ENCODE data around the gene MKNK1.

MKNK1 gene

GRCh38 chr1:46606255-46606965 lies 2.3 kb upstream of the MKNK1 start:
- H3K4me2 ChIP-seq (ENCODE audit: low read length): no peak overlapping the region
- H4K20me1 ChIP-seq (ENCODE audit: control insufficient read depth, insufficient read depth, low read depth, low read length): no peaks in the 10 kb centered on the region
- peaks cover 6% of the 10 kb centered on the region for H3K79me2 ChIP-seq (ENCODE audit: control insufficient read depth, low read length)
- no peaks in the 10 kb centered on the region for H3K27me3 ChIP-seq (ENCODE audit: control insufficient read depth, low read length)
- peaks cover 17% of the 10 kb centered on the region for H3K4me1 ChIP-seq (ENCODE audit: control insufficient read depth, low read length)
- no peak overlapping the region for H3K27ac ChIP-seq (ENCODE audit: low read depth, low read length)
- H3K4me3 ChIP-seq (ENCODE audit: low read length): no peak overlapping the region
- no peaks in the 10 kb centered on the region for H3K9me2 ChIP-seq (replicated peaks; ENCODE audit: control insufficient read depth, low read length)
- H3K9me3 ChIP-seq (ENCODE audit: control insufficient read depth, insufficient read depth, low read length): no peaks in the 10 kb centered on the region
- TF ChIP-seq EZH2phosphoT487 (IDR thresholded peaks at IDR 0.05; ENCODE audit: borderline replicate concordance, low read length): no peak
- TF ChIP-seq, protein P1, sequence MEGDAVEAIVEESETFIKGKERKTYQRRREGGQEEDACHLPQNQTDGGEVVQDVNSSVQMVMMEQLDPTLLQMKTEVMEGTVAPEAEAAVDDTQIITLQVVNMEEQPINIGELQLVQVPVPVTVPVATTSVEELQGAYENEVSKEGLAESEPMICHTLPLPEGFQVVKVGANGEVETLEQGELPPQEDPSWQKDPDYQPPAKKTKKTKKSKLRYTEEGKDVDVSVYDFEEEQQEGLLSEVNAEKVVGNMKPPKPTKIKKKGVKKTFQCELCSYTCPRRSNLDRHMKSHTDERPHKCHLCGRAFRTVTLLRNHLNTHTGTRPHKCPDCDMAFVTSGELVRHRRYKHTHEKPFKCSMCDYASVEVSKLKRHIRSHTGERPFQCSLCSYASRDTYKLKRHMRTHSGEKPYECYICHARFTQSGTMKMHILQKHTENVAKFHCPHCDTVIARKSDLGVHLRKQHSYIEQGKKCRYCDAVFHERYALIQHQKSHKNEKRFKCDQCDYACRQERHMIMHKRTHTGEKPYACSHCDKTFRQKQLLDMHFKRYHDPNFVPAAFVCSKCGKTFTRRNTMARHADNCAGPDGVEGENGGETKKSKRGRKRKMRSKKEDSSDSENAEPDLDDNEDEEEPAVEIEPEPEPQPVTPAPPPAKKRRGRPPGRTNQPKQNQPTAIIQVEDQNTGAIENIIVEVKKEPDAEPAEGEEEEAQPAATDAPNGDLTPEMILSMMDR (IDR thresholded peaks at IDR 0.05; ENCODE audit: low read depth, low read length, poor library complexity, severe bottlenecking): no peak
- H3K36me3 ChIP-seq (ENCODE audit: control insufficient read depth, low read length): no peaks in the 10 kb centered on the region
- H3F3A ChIP-seq (ENCODE audit: control insufficient read depth, insufficient read depth): no peaks in the 10 kb centered on the region

- H3K4me3 ChIP-seq (ENCODE audit: low read length): no peak overlapping the region; the same call in 1 of the 2 replicates
- H3K4me1 ChIP-seq (ENCODE audit: control insufficient read depth, low read length): peaks cover 17% of the 10 kb centered on the region
- no peaks in the 10 kb centered on the region for H3K9me3 ChIP-seq (ENCODE audit: control insufficient read depth, insufficient read depth, low read length)
Observed at GRCh38 chr1:46605232-46605631, 1.2 kb upstream of the MKNK1 start.

GRCh38 chr1:46603481-46603857 lies 599 bp downstream of the MKNK1 start:
- Histone ChIP-seq H4K20me1 (ENCODE audit: control insufficient read depth, insufficient read depth, low read depth, low read length) (no peaks in the 10 kb centered on the region), H3K27ac (ENCODE audit: low read depth, low read length) (no peak overlapping the region)

More at GRCh38 chr1:46605232-46605631, 1.2 kb upstream of the MKNK1 start:
- H3K9me2 ChIP-seq (replicated peaks; ENCODE audit: control insufficient read depth, low read length): no peaks in the 10 kb centered on the region
- no peaks in the 10 kb centered on the region for H4K20me1 ChIP-seq (ENCODE audit: control insufficient read depth, insufficient read depth, low read depth, low read length)
- H3K36me3 ChIP-seq (ENCODE audit: control insufficient read depth, low read length): no peaks in the 10 kb centered on the region
- no peak overlapping the region for H3K27ac ChIP-seq (ENCODE audit: low read depth, low read length)
- TF ChIP-seq EZH2phosphoT487 (IDR thresholded peaks at IDR 0.05; ENCODE audit: borderline replicate concordance, low read length): no peak
- TF ChIP-seq, protein P1 (IDR thresholded peaks at IDR 0.05; ENCODE audit: low read depth, low read length, poor library complexity, severe bottlenecking): no peak
- no peaks in the 10 kb centered on the region for H3K27me3 ChIP-seq (ENCODE audit: control insufficient read depth, low read length)
- no peaks in the 10 kb centered on the region for H3F3A ChIP-seq (ENCODE audit: control insufficient read depth, insufficient read depth)
- peak overlapping the region; percentile 70; the same call in 1 of the 2 replicates for H3K4me2 ChIP-seq (ENCODE audit: low read length)
- H3K79me2 ChIP-seq (ENCODE audit: control insufficient read depth, low read length): peaks cover 6% of the 10 kb centered on the region

More at GRCh38 chr1:46603481-46603857, 599 bp downstream of the MKNK1 start:
- Histone ChIP-seq H3K9me3 (ENCODE audit: control insufficient read depth, insufficient read depth, low read length) (no peaks in the 10 kb centered on the region), H3K36me3 (ENCODE audit: control insufficient read depth, low read length) (no peaks in the 10 kb centered on the region), H3K4me1 (ENCODE audit: control insufficient read depth, low read length) (peaks cover 17% of the 10 kb centered on the region), H3F3A (ENCODE audit: control insufficient read depth, insufficient read depth) (no peaks in the 10 kb centered on the region), H3K79me2 (ENCODE audit: control insufficient read depth, low read length) (peaks cover 6% of the 10 kb centered on the region), H3K4me2 (ENCODE audit: low read length) (peak overlapping the region; percentile 70), H3K27me3 (ENCODE audit: control insufficient read depth, low read length) (no peaks in the 10 kb centered on the region), H3K4me3 (ENCODE audit: low read length) (peak overlapping the region; percentile 74), H3K9me2 (replicated peaks; ENCODE audit: control insufficient read depth, low read length) (no peaks in the 10 kb centered on the region)
- TF ChIP-seq, protein P1 (IDR thresholded peaks at IDR 0.05; ENCODE audit: low read depth, low read length, poor library complexity, severe bottlenecking): no peak
- no peak for TF ChIP-seq EZH2phosphoT487 (IDR thresholded peaks at IDR 0.05; ENCODE audit: borderline replicate concordance, low read length)

All from DOHH2 (cell line).